Measurements from ENCODE around the gene TET1. TPM values are rescaled to one million over a fixed set of nuclear protein-coding genes. Genes with fewer than 3 reads are reported as not detected.

The TET1 gene
- total RNA-seq, 2 experiments from 2014 or later = 1.5 TPM

- no peak for TF ChIP-seq CTCF (IDR thresholded peaks at IDR 0.05)
Observed at GRCh38 chr10:68560943-68561864, 1.1 kb downstream of the TET1 start.

GRCh38 chr10:68561865-68562649, 1.9 kb downstream of the TET1 start:
- H3K4me1 Mint-ChIP-seq (ENCODE audit: low read depth) = peaks cover 30% of the 10 kb centered on the region
- DNase-seq = peak in 1 of 14 experiments; percentile 7
- no peaks in the 10 kb centered on the region for H3K9me3 Mint-ChIP-seq
- Histone ChIP-seq H3K36me3 (ENCODE audit: insufficient read depth, low read length) (no peaks in the 10 kb centered on the region), H3K4me3 (ENCODE audit: low read length) (peak overlapping the region; percentile 12), H3K27ac (ENCODE audit: low read depth in 1 of 2, low read length in 2 of 2) (no peak overlapping the region), H3K9me3 (ENCODE audit: control insufficient read depth in 1 of 2, insufficient read depth in 1 of 2, low read length in 2 of 2) (peaks cover 0 to 4% of the 10 kb centered on the region in 2 experiments), H3K4me1 (ENCODE audit: insufficient read depth, low read length) (peaks cover 25% of the 10 kb centered on the region), H3K27me3 (ENCODE audit: control insufficient read depth in 1 of 2, insufficient read depth in 2 of 2, low read length in 2 of 2) (peaks cover 51 to 55% of the 10 kb centered on the region in 2 experiments)
- no peak for ATAC-seq (ENCODE audit: poor library complexity)
- intact Hi-C loops (cut with DNase I, micrococcal nuclease) = loop anchor here in 1 of 2 experiments (5.0 kb wide), 1 partner anchor 40 kb away; no protein-coding TSS in a partner anchor
- ChIA-PET CTCF (no interaction called here), POLR2A (no interaction called here)
- peaks cover 81% of the 10 kb centered on the region for H3K27me3 Mint-ChIP-seq
- no peaks in the 10 kb centered on the region for H3K36me3 Mint-ChIP-seq (ENCODE audit: low read depth)
- no peak for TF ChIP-seq CTCF (IDR thresholded peaks at IDR 0.05)
- no peak overlapping the region for H3K27ac Mint-ChIP-seq
- H3K4me3 Mint-ChIP-seq = peak overlapping the region; percentile 65

More at GRCh38 chr10:68560943-68561864, 1.1 kb downstream of the TET1 start:
- Histone ChIP-seq H3K9me3 (ENCODE audit: control insufficient read depth in 1 of 2, insufficient read depth in 1 of 2, low read length in 2 of 2) (peaks cover 0 to 4% of the 10 kb centered on the region in 2 experiments), H3K27ac (ENCODE audit: low read depth in 1 of 2, low read length in 2 of 2) (no peak overlapping the region), H3K27me3 (ENCODE audit: control insufficient read depth in 1 of 2, insufficient read depth in 2 of 2, low read length in 2 of 2) (peaks cover 51 to 55% of the 10 kb centered on the region in 2 experiments), H3K4me3 (ENCODE audit: low read length) (peak overlapping the region; percentile 31), H3K4me1 (ENCODE audit: insufficient read depth, low read length) (peaks cover 25% of the 10 kb centered on the region), H3K36me3 (ENCODE audit: insufficient read depth, low read length) (no peaks in the 10 kb centered on the region)
- DNase-seq (peak in 2 of 14 experiments; percentile 10 to 12), ATAC-seq (ENCODE audit: poor library complexity) (no peak)
- peaks cover 30% of the 10 kb centered on the region for H3K4me1 Mint-ChIP-seq (ENCODE audit: low read depth)
- H3K27me3 Mint-ChIP-seq = peaks cover 77% of the 10 kb centered on the region
- peak overlapping the region; percentile 81 for H3K4me3 Mint-ChIP-seq
- no peak overlapping the region for H3K27ac Mint-ChIP-seq
- ChIA-PET CTCF (no interaction called here), POLR2A (no interaction called here)
- intact Hi-C loops (cut with DNase I, micrococcal nuclease) = loop anchor here in 1 of 2 experiments (5.0 kb wide), 1 partner anchor 41 kb away; no protein-coding TSS in a partner anchor
- no peaks in the 10 kb centered on the region for H3K9me3 Mint-ChIP-seq
- H3K36me3 Mint-ChIP-seq (ENCODE audit: low read depth) = no peaks in the 10 kb centered on the region
